PFSK-1 (cell line): Measurements from ENCODE around the gene MMP2. TPM values are rescaled to one million over a fixed set of nuclear protein-coding genes. Genes with fewer than 3 reads are reported as not detected.

Source experiments
- FOXP2 ChIP-seq: optimal IDR thresholded peaks from 2 replicates; pipeline ENCODE3; 2011; ENCODE audit warnings: borderline replicate concordance, control low read depth, inconsistent platforms; ENCODE audit not compliant: insufficient read depth; ENCODE audit errors: extremely low read length, extremely low read depth
- POLR2AphosphoS5 ChIP-seq: IDR thresholded peaks from 2 replicates; pipeline ENCODE4 v1.6.1; 2012; ENCODE audit warnings: low read depth, mild to moderate bottlenecking, control low read depth, low read length, moderate library complexity
- REST ChIP-seq, 2 experiments: IDR thresholded peaks; 2 replicates each; pipeline versions ENCODE4 v1.6.1 to v1.8.0; 2011 to 2012; ENCODE audit warnings: low read depth in 2 of 2, low read length in 2 of 2, control low read depth in 1 of 2, inconsistent platforms in 1 of 2, mild to moderate bottlenecking in 1 of 2, moderate library complexity in 1 of 2; ENCODE audit not compliant: insufficient read depth in 1 of 2
- SIN3A ChIP-seq: IDR thresholded peaks from 2 replicates; pipeline ENCODE4 v1.6.1; 2012; ENCODE audit warnings: mild to moderate bottlenecking, low read length, moderate library complexity, borderline replicate concordance; ENCODE audit not compliant: insufficient read depth
- TAF1 ChIP-seq: IDR thresholded peaks from 2 replicates; pipeline ENCODE4 v1.6.1; 2012; ENCODE audit warnings: low read length, control low read depth, borderline replicate concordance; ENCODE audit not compliant: insufficient read depth
- polyA plus RNA-seq: library from polyadenylated mRNA; unstranded; fragments of >200 nt; gene quantifications from one replicate; pipeline ENCODE4 v1.2.1, GENCODE V29; 2012; ENCODE audit warnings: low read depth, missing spikeins; ENCODE audit not compliant: insufficient read length

Gene MMP2
- polyA plus RNA-seq: 258 TPM

GRCh38 chr16:55478827-55479429 is at the start of gene MMP2:
TSS of gene MMP2 (plus strand) at chr16:55479198. CDS start at chr16:55479480, 282 bp downstream.
- TF ChIP-seq REST (IDR thresholded peaks at IDR 0.05; ENCODE audit: insufficient read depth in 1 of 2, low read depth in 2 of 2, low read length in 2 of 2): no peak
- peak; percentile 60; the same call in 1 of the 2 replicates for TF ChIP-seq SIN3A
- TF ChIP-seq FOXP2: peak; percentile 17

GRCh38 chr16:55433030-55433429 is 46.0 kb upstream of the MMP2 start:
- no peak for TF ChIP-seq REST (IDR thresholded peaks at IDR 0.05; ENCODE audit: insufficient read depth in 1 of 2, low read depth in 2 of 2, low read length in 2 of 2)
- TF ChIP-seq TAF1: no peak
- TF ChIP-seq SIN3A: no peak
- TF ChIP-seq POLR2AphosphoS5: no peak
- TF ChIP-seq FOXP2: no peak

- no peak for TF ChIP-seq POLR2AphosphoS5
These were observed 45.5 kb upstream of the MMP2 start for GRCh38 chr16:55433535-55433934.

- TF ChIP-seq POLR2AphosphoS5 (no peak), REST (IDR thresholded peaks at IDR 0.05; ENCODE audit: insufficient read depth in 1 of 2, low read depth in 2 of 2, low read length in 2 of 2) (no peak), SIN3A (no peak), FOXP2 (no peak), TAF1 (no peak)
These were observed 45.0 kb upstream of the MMP2 start for GRCh38 chr16:55434000-55434399.

- no peak for TF ChIP-seq SIN3A
- TF ChIP-seq REST (IDR thresholded peaks at IDR 0.05; ENCODE audit: insufficient read depth in 1 of 2, low read depth in 2 of 2, low read length in 2 of 2): no peak
- TF ChIP-seq TAF1: no peak
- no peak for TF ChIP-seq POLR2AphosphoS5
- TF ChIP-seq FOXP2: no peak
These were observed 43.6 kb upstream of the MMP2 start for GRCh38 chr16:55435387-55435786.
